HCT116 (cell line): Measurements from ENCODE around the gene PRSS57. TPM values are rescaled to one million over a fixed set of nuclear protein-coding genes. Genes with fewer than 3 reads are reported as not detected.

Source experiments
- ATAC-seq: fragments of 200-7000 bp; cut with Tn5 transposase; 2 replicates; pipeline ENCODE4 v1.9.1; 2020; ENCODE audit warnings: mild to moderate bottlenecking, moderate library complexity
- BruUV-seq: library from RNA; stranded (reverse); fragments of 400-500 nt; replicated peaks from 2 replicates; lab custom pipeline; 2021; lab: Mats Ljungman, UMichigan
- CTCF ChIA-PET: fragments of 300-600 bp; sonication (Branson Sonifier 250); formaldehyde crosslinking; loops from one replicate; lab custom pipeline; 2021; ENCODE audit warnings: antibody characterized with exemption; lab: Charles Lee
- POLR2A ChIA-PET: fragments of 300-600, 350-600 bp; sonication (Branson Sonifier 250); formaldehyde crosslinking; loops from one replicate; lab custom pipeline; 2021; ENCODE audit warnings: antibody characterized with exemption; lab: Charles Lee
- RAD21 ChIA-PET, 2 experiments: fragments of 300-600 bp; sonication (Branson Sonifier 250); formaldehyde crosslinking; loops; one replicate each; lab custom pipeline; 2023; ENCODE audit warnings: low total read pairs in 2 of 2; ENCODE audit not compliant: uncharacterized antibody in 2 of 2, unreplicated experiment in 2 of 2, low non-redundant PET in 1 of 2; lab: Charles Lee
- DNase-seq: peaks from one replicate; pipeline ENCODE4 v3.0.0-alpha.2; 2010; ENCODE audit warnings: low read depth, low spot score
- H2AFZ ChIP-seq: fragments of 200-600 bp; shearing (Covaris generic), sonication (generic); 2 replicates; pipeline ENCODE4 v1.6.1; 2017; ENCODE audit warnings: low read depth, mixed run types, mixed read lengths, antibody characterized with exemption, low read length; ENCODE audit not compliant: poor library complexity, severe bottlenecking
- H3K27ac ChIP-seq: 2 replicates; pipeline ENCODE4 v1.5.1; 2012; ENCODE audit warnings: low read depth, low read length
- H3K27me3 ChIP-seq: fragments of 200-600 bp; sonication (generic); 2 replicates; pipeline ENCODE4 v1.6.1; 2016; ENCODE audit warnings: mixed run types, low read length, mixed read lengths; ENCODE audit not compliant: insufficient read depth
- H3K36me3 ChIP-seq, 2 experiments: fragments of 200-500 bp in 1 of 2; fragments of 200-600 bp in 1 of 2; sonication (Bioruptor generic) in 1 of 2; sonication (generic) in 1 of 2; 2 replicates each; pipeline versions ENCODE4 v1.5.1 to v1.6.1; 2014 to 2016; ENCODE audit warnings: low read length in 2 of 2, inconsistent platforms in 1 of 2, mixed read lengths in 1 of 2, mixed run types in 1 of 2; ENCODE audit not compliant: insufficient read depth in 2 of 2, control insufficient read depth in 1 of 2
- H3K4me1 ChIP-seq, 2 experiments: fragments of 200-600 bp in 1 of 2; sonication (generic) in 1 of 2; 2 replicates each; pipeline versions ENCODE4 v1.5.1 to v1.6.1; 2012 to 2017; ENCODE audit warnings: low read length in 2 of 2, inconsistent platforms in 1 of 2, mild to moderate bottlenecking in 1 of 2, mixed read lengths in 1 of 2, mixed run types in 1 of 2, moderate library complexity in 1 of 2; ENCODE audit not compliant: insufficient read depth in 2 of 2, control insufficient read depth in 1 of 2
- H3K4me2 ChIP-seq: fragments of 200-600 bp; sonication (generic); 2 replicates; pipeline ENCODE4 v1.6.1; 2017; ENCODE audit warnings: mixed run types, low read length, mixed read lengths
- H3K4me3 ChIP-seq, 2 experiments: fragments of 200-600 bp in 1 of 2; sonication (generic) in 1 of 2; replicated peaks in 1 of 2; 2 replicates each; pipeline ENCODE4 v1.5.1; 2011 to 2016; ENCODE audit warnings: low read length in 2 of 2, control low read depth in 1 of 2, low read depth in 1 of 2, mild to moderate bottlenecking in 1 of 2, mixed read lengths in 1 of 2, mixed run types in 1 of 2
- H3K79me2 ChIP-seq: fragments of 200-600 bp; sonication (generic); 2 replicates; pipeline ENCODE4 v1.6.1; 2017; ENCODE audit warnings: mild to moderate bottlenecking, mixed run types, low read length, moderate library complexity, mixed read lengths; ENCODE audit not compliant: insufficient read depth
- H3K9ac ChIP-seq: fragments of 200-600 bp; sonication (generic); 2 replicates; pipeline ENCODE4 v1.6.1; 2016; ENCODE audit warnings: low read length, mixed read lengths
- H3K9me2 ChIP-seq: fragments of 200-600 bp; sonication (generic), shearing (Covaris generic); 2 replicates; pipeline ENCODE4 v1.6.1; 2017; ENCODE audit warnings: mixed run types, mild to moderate bottlenecking, moderate library complexity; ENCODE audit not compliant: insufficient read depth
- H3K9me3 ChIP-seq, 2 experiments: fragments of 200-500 bp in 1 of 2; fragments of 200-600 bp in 1 of 2; sonication (Bioruptor generic) in 1 of 2; sonication (generic) in 1 of 2; 2 replicates each; pipeline ENCODE4 v1.6.1; 2014 to 2017; ENCODE audit warnings: low read length in 2 of 2, mixed read lengths in 2 of 2, inconsistent platforms in 1 of 2, low read depth in 1 of 2, mild to moderate bottlenecking in 1 of 2, mixed run types in 1 of 2, moderate library complexity in 1 of 2; ENCODE audit not compliant: control insufficient read depth in 1 of 2, insufficient read depth in 1 of 2
- H4K20me1 ChIP-seq: fragments of 200-600 bp; sonication (generic), shearing (Covaris generic); 2 replicates; pipeline ENCODE4 v1.6.1; 2017; ENCODE audit warnings: mixed run types, mild to moderate bottlenecking, moderate library complexity; ENCODE audit not compliant: insufficient read depth
- ATF3 ChIP-seq: IDR thresholded peaks from 2 replicates; pipeline ENCODE4 v1.6.1; 2012
- CBX3 ChIP-seq: IDR thresholded peaks from 2 replicates; pipeline ENCODE4 v1.6.1; 2012; ENCODE audit warnings: low read depth
- ELF1 ChIP-seq: IDR thresholded peaks from 2 replicates; pipeline ENCODE4 v1.6.1; 2012; ENCODE audit warnings: low read depth, borderline replicate concordance
- EZH2 ChIP-seq: fragments of 200-600 bp; sonication (generic); IDR thresholded peaks from 2 replicates; pipeline ENCODE4 v1.6.1; 2017; ENCODE audit warnings: antibody characterized with exemption, mixed run types
- EZH2phosphoT487 ChIP-seq: fragments of 200-600 bp; IDR thresholded peaks from 2 replicates; pipeline ENCODE4 v1.6.1; 2018; ENCODE audit warnings: antibody characterized with exemption, borderline replicate concordance
- FOSL1 ChIP-seq: IDR thresholded peaks from 2 replicates; pipeline ENCODE4 v1.6.1; 2012; ENCODE audit warnings: low read depth
- JUND ChIP-seq: IDR thresholded peaks from 2 replicates; pipeline ENCODE4 v1.6.1; 2012
- MAX ChIP-seq: IDR thresholded peaks from 2 replicates; pipeline ENCODE4 v1.6.1; 2012
- POLR2A ChIP-seq: IDR thresholded peaks from 2 replicates; pipeline ENCODE4 v1.7.0; 2011; ENCODE audit warnings: borderline replicate concordance; ENCODE audit not compliant: insufficient read depth, insufficient read length; ENCODE audit errors: extremely low read depth
- POLR2AphosphoS5 ChIP-seq: IDR thresholded peaks from 2 replicates; pipeline ENCODE4 v1.6.1; 2011; ENCODE audit warnings: mild to moderate bottlenecking, low read depth, low read length, moderate library complexity
- RAD21 ChIP-seq: IDR thresholded peaks from 2 replicates; pipeline ENCODE4 v1.6.1; 2012; ENCODE audit warnings: low read depth, mild to moderate bottlenecking
- REST ChIP-seq: IDR thresholded peaks from 2 replicates; pipeline ENCODE4 v1.6.1; 2012; ENCODE audit warnings: low read depth
- SP1 ChIP-seq: IDR thresholded peaks from 2 replicates; pipeline ENCODE4 v1.6.1; 2012; ENCODE audit warnings: low read depth
- SRF ChIP-seq: IDR thresholded peaks from 2 replicates; pipeline ENCODE4 v1.6.1; 2012; ENCODE audit warnings: low read depth
- YY1 ChIP-seq: IDR thresholded peaks from 2 replicates; pipeline ENCODE4 v1.6.1; 2011; ENCODE audit warnings: low read length, low read depth, moderate library complexity, mild to moderate bottlenecking; ENCODE audit not compliant: insufficient replicate concordance; ENCODE audit errors: extremely low read depth
- ZBTB33 ChIP-seq: IDR thresholded peaks from 2 replicates; pipeline ENCODE4 v1.6.1; 2011; ENCODE audit warnings: mild to moderate bottlenecking, low read length, moderate library complexity; ENCODE audit not compliant: insufficient replicate concordance; ENCODE audit errors: extremely low read depth
- ZNF274 ChIP-seq: fragments of 200-500 bp; sonication (Bioruptor generic); IDR thresholded peaks from 2 replicates; pipeline ENCODE4 v1.6.1; 2014; ENCODE audit warnings: mild to moderate bottlenecking, low read depth, low read length, inconsistent platforms
- intact Hi-C: fragments of 100-400 bp; cut with micrococcal nuclease; formaldehyde crosslinking; loops from 2 replicates; pipeline ENCODE4 v1.10.0; 2022
- total RNA-seq: library from RNA; stranded (reverse); gene quantifications from one replicate; pipeline ENCODE4 v1.2.1, GENCODE V29; 2021; ENCODE audit not compliant: unreplicated experiment

Gene PRSS57
- total RNA-seq, 1 experiment from 2014 or later, result not detected

- no peak overlapping the region for H3K4me2 ChIP-seq
- no peak for ATAC-seq
- DNase-seq, result no peak
- H3K27me3 ChIP-seq, result no peaks in the 10 kb centered on the region
- H2AFZ ChIP-seq, result no peak overlapping the region
- POLR2A ChIA-PET, result no interaction called here
- no peak for TF ChIP-seq RAD21
- TF ChIP-seq SP1, result no peak
- TF ChIP-seq CBX3, result no peak
- TF ChIP-seq EZH2phosphoT487, result no peak
- TF ChIP-seq ZBTB33, result no peak
- no peak for TF ChIP-seq YY1
- TF ChIP-seq EZH2, result no peak
- TF ChIP-seq ATF3, result no peak
- TF ChIP-seq FOSL1, result no peak
- no peak for TF ChIP-seq MAX
- TF ChIP-seq ZNF274, result no peak
- TF ChIP-seq SRF, result no peak
- no peak for TF ChIP-seq REST
- no peak for TF ChIP-seq POLR2AphosphoS5
- no peak for TF ChIP-seq JUND
- no peak for TF ChIP-seq POLR2A
- no peak for TF ChIP-seq ELF1
- TF ChIP-seq, all 23 proteins: peak for 0
- H3K9me3 ChIP-seq, result no peaks in the 10 kb centered on the region
- H3K4me3 ChIP-seq, result no peak overlapping the region
- H3K9me2 ChIP-seq, result no peaks in the 10 kb centered on the region
- intact Hi-C loops, result no loop called here
- H3K9ac ChIP-seq, result no peak overlapping the region
- no peaks in the 10 kb centered on the region for H3K4me1 ChIP-seq
- H4K20me1 ChIP-seq, result no peaks in the 10 kb centered on the region
- ChIA-PET RAD21 (no interaction called here), CTCF (interaction anchor here (1.0 kb wide), 1 partner anchor 147 kb away, joined by 4 read pairs; no protein-coding TSS in a partner anchor)
- no peaks in the 10 kb centered on the region for H3K79me2 ChIP-seq
- H3K36me3 ChIP-seq, result no peaks in the 10 kb centered on the region; a peak in 1 of 4 replicates
- BruUV-seq, result no TSS peak
- H3K27ac ChIP-seq, result no peak overlapping the region
These were observed 35.7 kb upstream of the PRSS57 start for GRCh38 chr19:731000-731399.
